GM18520 (cell line): Measurements from ENCODE around the gene INPP5B.
"Not testable (repeated sequence)": the region's sequence is repeated elsewhere in the genome, so short reads cannot be mapped to it uniquely, and the experiment has no call there.

Experiments used
- ATAC-seq: cut with Tn5 transposase; IDR thresholded peaks from one replicate; pipeline ENCODE4 v1.9.1; 2021; ENCODE audit not compliant: unreplicated experiment

Gene INPP5B

GRCh38 chr1:37915476-37916093 lies 31.3 kb downstream of the INPP5B start:
- no peak for ATAC-seq

- ATAC-seq = no peak
Measured at GRCh38 chr1:37914719-37915475, 32.0 kb downstream of the INPP5B start.

- ATAC-seq = not testable (repeated sequence)
Measured at GRCh38 chr1:37911478-37911877, 35.4 kb downstream of the INPP5B start.

- not testable (repeated sequence) for ATAC-seq
Measured at GRCh38 chr1:37910886-37911285, 36.0 kb downstream of the INPP5B start.

- ATAC-seq = not testable (repeated sequence)
Measured at GRCh38 chr1:37908531-37908930, 38.3 kb downstream of the INPP5B start.

GRCh38 chr1:37907416-37908125 lies 39.3 kb downstream of the INPP5B start:
- not testable (repeated sequence) for ATAC-seq

GRCh38 chr1:37906591-37906990 lies 40.3 kb downstream of the INPP5B start:
- not testable (repeated sequence) for ATAC-seq

GRCh38 chr1:37905727-37906126 lies 41.1 kb downstream of the INPP5B start:
- no peak for ATAC-seq

- ATAC-seq = not testable (repeated sequence)
Measured at GRCh38 chr1:37903921-37904320, 42.9 kb downstream of the INPP5B start.

GRCh38 chr1:37902983-37903382 lies 43.9 kb downstream of the INPP5B start:
- ATAC-seq = no peak

- ATAC-seq = no peak
Measured at GRCh38 chr1:37901893-37902225, 45.0 kb downstream of the INPP5B start.

- ATAC-seq = peak; percentile 65
Measured at GRCh38 chr1:37901191-37901892, 45.5 kb downstream of the INPP5B start.

GRCh38 chr1:37897563-37897962 lies 49.3 kb downstream of the INPP5B start:
- not testable (repeated sequence) for ATAC-seq

GRCh38 chr1:37893673-37894072 lies 53.2 kb downstream of the INPP5B start:
- ATAC-seq = no peak

- no peak for ATAC-seq
Measured at GRCh38 chr1:37892151-37893047, 54.5 kb downstream of the INPP5B start.

- no peak for ATAC-seq
Measured at GRCh38 chr1:37890378-37891014, 56.4 kb downstream of the INPP5B start.

GRCh38 chr1:37888022-37888700 lies 58.7 kb downstream of the INPP5B start:
- no peak for ATAC-seq

- ATAC-seq = no peak
Measured at GRCh38 chr1:37884145-37884544, 62.7 kb downstream of the INPP5B start.

- ATAC-seq = no peak
Measured at GRCh38 chr1:37883671-37884070, 63.2 kb downstream of the INPP5B start.
